Fibroblast of lung (primary cell): ENCODE data around the gene ST6GALNAC2. TPM values are rescaled to one million over a fixed set of nuclear protein-coding genes. Genes with fewer than 3 reads are reported as not detected.

Experiments
- DNase-seq, 2 donors: peaks; one replicate each; pipeline versions ENCODE4 v3.0.0 to v3.0.0-alpha.2; 2010; ENCODE audit warnings: low read depth in 2 of 2
- H2AFZ ChIP-seq: 2 replicates; pipeline ENCODE4 v1.5.1; 2012; ENCODE audit warnings: low read length, control low read depth, inconsistent platforms
- H3K27ac ChIP-seq: 2 replicates; pipeline ENCODE4 v1.5.1; 2011; ENCODE audit warnings: low read length, control low read depth; ENCODE audit not compliant: insufficient read depth
- H3K27me3 ChIP-seq: 2 replicates; pipeline ENCODE4 v1.5.1; 2011; ENCODE audit warnings: mild to moderate bottlenecking, low read length; ENCODE audit not compliant: control insufficient read depth, insufficient read depth
- H3K36me3 ChIP-seq: 2 replicates; pipeline ENCODE4 v1.5.1; 2011; ENCODE audit warnings: low read length; ENCODE audit not compliant: control insufficient read depth, insufficient read depth
- H3K4me1 ChIP-seq: 2 replicates; pipeline ENCODE4 v1.5.1; 2011; ENCODE audit warnings: low read length; ENCODE audit not compliant: control insufficient read depth, insufficient read depth; ENCODE audit errors: extremely low read depth
- H3K4me2 ChIP-seq: 2 replicates; pipeline ENCODE4 v1.5.1; 2011; ENCODE audit warnings: low read length, control low read depth; ENCODE audit not compliant: insufficient read depth; ENCODE audit errors: extremely low read depth
- H3K4me3 ChIP-seq, 4 experiments: fragments of 200-600 bp in 1 of 4; sonication (generic) in 1 of 4; replicated peaks in 1 of 4; 2 replicates each; pipeline ENCODE4 v1.5.1; 2011 to 2016; ENCODE audit warnings: low read length in 4 of 4, low read depth in 3 of 4, mild to moderate bottlenecking in 3 of 4, control low read depth in 2 of 4, inconsistent platforms in 1 of 4, mixed read lengths in 1 of 4; ENCODE audit not compliant: insufficient read depth in 1 of 4; ENCODE audit errors: control extremely low read depth in 1 of 4
- H3K79me2 ChIP-seq: 2 replicates; pipeline ENCODE4 v1.5.1; 2012; ENCODE audit warnings: mild to moderate bottlenecking, low read length, inconsistent platforms; ENCODE audit not compliant: control insufficient read depth, insufficient read depth
- H3K9ac ChIP-seq: 2 replicates; pipeline ENCODE4 v1.5.1; 2011; ENCODE audit warnings: mild to moderate bottlenecking, low read length, control low read depth; ENCODE audit not compliant: insufficient read depth
- H3K9me3 ChIP-seq: 2 replicates; pipeline ENCODE4 v1.5.1; 2012; ENCODE audit warnings: low read depth, low read length; ENCODE audit not compliant: control insufficient read depth, insufficient read depth
- H4K20me1 ChIP-seq: 2 replicates; pipeline ENCODE4 v1.5.1; 2011; ENCODE audit warnings: low read length; ENCODE audit not compliant: control insufficient read depth, insufficient read depth; ENCODE audit errors: extremely low read depth
- CTCF ChIP-seq, 2 donors: IDR thresholded peaks in 1 of 2; conservative IDR thresholded peaks in 1 of 2; 1 replicate in 1 of 2; 2 replicates in 1 of 2; pipeline ENCODE4 v1.5.1; 2011 to 2012; ENCODE audit warnings: low read length in 2 of 2, control low read depth in 1 of 2, inconsistent platforms in 1 of 2, low read depth in 1 of 2, mild to moderate bottlenecking in 1 of 2
- EZH2 ChIP-seq: IDR thresholded peaks from 2 replicates; pipeline ENCODE4 v1.5.1; 2012; ENCODE audit warnings: low read length, control low read depth, mild to moderate bottlenecking; ENCODE audit errors: missing control alignments
- polyA plus RNA-seq, 2 donors: library from polyadenylated mRNA; depleted of rRNA in 1 of 2; stranded (reverse) in 1 of 2; unstranded in 1 of 2; fragments of >200 nt; gene quantifications; 2 replicates each; pipeline ENCODE4 v1.2.1, GENCODE V29; 2011 to 2012; ENCODE audit warnings: missing spikeins in 1 of 2
- total RNA-seq: library from RNA; depleted of rRNA; stranded (reverse); fragments of >200 nt; gene quantifications from 2 replicates; pipeline ENCODE4 v1.2.1, GENCODE V29; 2014

Gene ST6GALNAC2
- total and polyA plus RNA-seq, 2 donors (not counting 1 experiment from before 2014, with no cell fraction given), result 0.42 to 0.83 TPM

- H3K27me3 ChIP-seq, result no peaks in the 10 kb centered on the region
- H3K9me3 ChIP-seq, result no peaks in the 10 kb centered on the region
- DNase-seq, result no peak
- H4K20me1 ChIP-seq, result no peaks in the 10 kb centered on the region
- no peak overlapping the region for H3K9ac ChIP-seq
- H3K4me1 ChIP-seq, result peaks cover 25% of the 10 kb centered on the region
- no peaks in the 10 kb centered on the region for H3K79me2 ChIP-seq
- H3K4me2 ChIP-seq, result no peak overlapping the region
- H3K27ac ChIP-seq, result no peak overlapping the region
- TF ChIP-seq EZH2, result no peak
- TF ChIP-seq CTCF (conservative IDR thresholded peaks at IDR 0.05 in 1 of 2, IDR thresholded peaks at IDR 0.05 in 1 of 2; ENCODE audit: low read depth in 1 of 2, low read length in 2 of 2), result no peak
- H3K4me3 ChIP-seq, result no peak overlapping the region
- no peaks in the 10 kb centered on the region for H3K36me3 ChIP-seq
- no peak overlapping the region for H2AFZ ChIP-seq
These were observed 36.5 kb downstream of the ST6GALNAC2 start for GRCh38 chr17:76549215-76549518.

DNA sequence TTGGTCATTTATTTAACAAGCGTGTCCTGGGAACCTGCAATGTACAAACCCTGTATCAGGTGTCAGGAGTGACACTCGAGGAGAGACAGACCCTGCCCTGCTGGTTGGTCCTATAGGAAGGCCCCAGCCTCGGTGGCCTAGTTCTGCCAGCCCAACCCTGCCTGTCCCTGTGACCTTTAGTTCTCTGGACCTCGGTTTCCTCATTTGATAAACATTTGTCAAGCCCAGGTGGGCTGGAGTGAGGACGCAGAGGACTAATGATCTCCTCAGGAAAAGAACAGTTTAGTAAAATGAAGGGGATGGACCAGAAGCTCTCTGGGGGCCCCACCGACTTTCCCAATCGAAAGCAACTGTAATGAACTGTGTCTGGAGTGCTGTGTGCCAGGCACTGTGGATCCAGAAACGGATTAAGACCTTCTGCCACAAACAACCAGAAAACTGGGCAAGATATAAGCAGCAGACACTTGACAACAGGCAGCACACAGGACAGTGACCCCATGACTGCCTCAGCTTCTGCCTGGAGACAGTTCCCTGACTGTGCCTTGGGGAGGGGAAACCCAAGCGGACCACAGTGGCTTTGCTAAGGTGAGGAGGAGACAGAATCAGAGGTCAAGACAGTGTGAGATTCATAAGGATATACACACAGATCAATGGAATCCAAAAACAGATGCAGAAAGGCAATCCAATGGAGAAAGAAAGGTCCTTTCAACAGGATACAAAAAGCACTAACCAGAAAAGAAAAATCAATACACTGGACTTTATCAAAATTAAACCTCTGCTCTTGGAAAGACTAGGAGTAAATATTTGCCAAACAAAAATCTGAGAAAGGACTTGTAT lies 37.1 kb downstream of the ST6GALNAC2 start:
- no peak for DNase-seq
- H3K27ac ChIP-seq, result no peak overlapping the region
- no peaks in the 10 kb centered on the region for H3K79me2 ChIP-seq
- no peak overlapping the region for H3K9ac ChIP-seq
- H4K20me1 ChIP-seq, result no peaks in the 10 kb centered on the region
- no peak for TF ChIP-seq CTCF (conservative IDR thresholded peaks at IDR 0.05 in 1 of 2, IDR thresholded peaks at IDR 0.05 in 1 of 2; ENCODE audit: low read depth in 1 of 2, low read length in 2 of 2)
- no peak for TF ChIP-seq EZH2
- H3K36me3 ChIP-seq, result no peaks in the 10 kb centered on the region
- peaks cover 29% of the 10 kb centered on the region for H3K4me1 ChIP-seq
- no peaks in the 10 kb centered on the region for H3K9me3 ChIP-seq
- H3K4me2 ChIP-seq, result no peak overlapping the region
- H2AFZ ChIP-seq, result no peak overlapping the region
- no peak overlapping the region for H3K4me3 ChIP-seq
- H3K27me3 ChIP-seq, result no peaks in the 10 kb centered on the region

DNA sequence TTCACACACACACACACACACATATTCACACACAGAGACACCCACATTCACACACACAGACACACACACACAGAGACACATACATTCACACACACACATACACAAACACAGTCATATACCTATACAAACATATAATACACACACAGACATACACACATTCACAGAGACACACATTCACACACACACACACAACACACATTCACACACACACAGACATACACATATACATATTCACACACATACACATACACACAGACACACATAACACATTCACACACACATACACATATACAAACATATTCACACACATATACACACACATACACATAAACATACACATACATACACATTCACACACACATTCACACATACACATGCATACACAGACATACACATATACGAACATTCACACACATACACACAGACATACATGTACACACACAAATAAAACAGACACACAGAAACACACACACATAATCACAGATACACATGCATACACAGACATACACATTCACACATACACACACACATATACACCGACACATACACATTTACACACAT lies 37.9 kb downstream of the ST6GALNAC2 start:
- peaks cover 30% of the 10 kb centered on the region for H3K4me1 ChIP-seq
- H3K4me3 ChIP-seq, result no peak overlapping the region
- TF ChIP-seq EZH2 (no peak), CTCF (conservative IDR thresholded peaks at IDR 0.05 in 1 of 2, IDR thresholded peaks at IDR 0.05 in 1 of 2; ENCODE audit: low read depth in 1 of 2, low read length in 2 of 2) (no peak)
- no peak for DNase-seq
- H3K27me3 ChIP-seq, result no peaks in the 10 kb centered on the region
- no peak overlapping the region for H3K27ac ChIP-seq
- no peaks in the 10 kb centered on the region for H4K20me1 ChIP-seq
- H3K9me3 ChIP-seq, result no peaks in the 10 kb centered on the region
- H2AFZ ChIP-seq, result no peak overlapping the region
- H3K79me2 ChIP-seq, result no peaks in the 10 kb centered on the region
- no peak overlapping the region for H3K4me2 ChIP-seq
- no peaks in the 10 kb centered on the region for H3K36me3 ChIP-seq
- H3K9ac ChIP-seq, result no peak overlapping the region
